Measurements from ENCODE around the gene NCOA6. TPM values are rescaled to one million over a fixed set of nuclear protein-coding genes. Genes with fewer than 3 reads are reported as not detected.

The NCOA6 gene
- total RNA-seq, 2 donors from 2014 or later, result 20.4 to 24.1 TPM

- no peak for ATAC-seq
- DNase-seq (ENCODE audit: low spot score in 2 of 2), result no peak
Observed at GRCh38 chr20:34705397-34706301, 119.8 kb downstream of the NCOA6 start.

GRCh38 chr20:34705008-34705396, 120.4 kb downstream of the NCOA6 start:
- DNase-seq (ENCODE audit: low spot score in 2 of 2), result no peak
- no peaks in the 10 kb centered on the region for H3K36me3 Mint-ChIP-seq
- H3K9me3 Mint-ChIP-seq, result no peaks in the 10 kb centered on the region
- no peak for ATAC-seq
- peak overlapping the region; percentile 55 to 85 for H3K27ac Mint-ChIP-seq

More at GRCh38 chr20:34705397-34706301, 119.8 kb downstream of the NCOA6 start:
- H3K27ac Mint-ChIP-seq, result no peak overlapping the region
- H3K36me3 Mint-ChIP-seq, result no peaks in the 10 kb centered on the region
- no peaks in the 10 kb centered on the region for H3K9me3 Mint-ChIP-seq

GRCh38 chr20:34704177-34705007, 121.1 kb downstream of the NCOA6 start, which contains the start of gene TP53INP2:
TP53INP2 (plus strand) TSS chr20:34704344; CDS start chr20:34708740, 4,396 bp downstream.
- DNase-seq (ENCODE audit: low spot score in 2 of 2) (peak; percentile 75 to 80), ATAC-seq (peak; percentile 48 to 64)
- Mint-ChIP-seq H3K27ac (peak within 1 kb of the TSS; percentile 85 to 93), H3K9me3 (no peaks in the 10 kb centered on the region), H3K36me3 (no peaks in the 10 kb centered on the region)

GRCh38 chr20:34703424-34704176, 121.9 kb downstream of the NCOA6 start:
- H3K36me3 Mint-ChIP-seq, result no peaks in the 10 kb centered on the region
- peak in 1 of 2 donors; percentile 6 for ATAC-seq
- H3K27ac Mint-ChIP-seq, result peak overlapping the region; percentile 85 to 93
- peak in 1 of 2 donors; percentile 27 for DNase-seq (ENCODE audit: low spot score in 2 of 2)
- H3K9me3 Mint-ChIP-seq, result no peaks in the 10 kb centered on the region

GRCh38 chr20:34703061-34703423, 122.4 kb downstream of the NCOA6 start:
- ATAC-seq, result no peak
- peak overlapping the region in 1 of 2 donors; percentile 85 for H3K27ac Mint-ChIP-seq
- H3K36me3 Mint-ChIP-seq, result no peaks in the 10 kb centered on the region
- H3K9me3 Mint-ChIP-seq, result no peaks in the 10 kb centered on the region
- DNase-seq (ENCODE audit: low spot score in 2 of 2), result no peak

- no peak for DNase-seq (ENCODE audit: low spot score in 2 of 2)
- ATAC-seq, result no peak
- Mint-ChIP-seq H3K9me3 (no peaks in the 10 kb centered on the region), H3K27ac (no peak overlapping the region), H3K36me3 (no peaks in the 10 kb centered on the region)
Observed at GRCh38 chr20:34701405-34702085, 123.9 kb downstream of the NCOA6 start.

GRCh38 chr20:34693414-34693813, 132.0 kb downstream of the NCOA6 start:
- ATAC-seq (no peak), DNase-seq (ENCODE audit: low spot score in 2 of 2) (no peak)
- Mint-ChIP-seq H3K27ac (no peak overlapping the region), H3K36me3 (no peaks in the 10 kb centered on the region), H3K9me3 (no peaks in the 10 kb centered on the region)

GRCh38 chr20:34691838-34692237, 133.6 kb downstream of the NCOA6 start:
- H3K36me3 Mint-ChIP-seq, result no peaks in the 10 kb centered on the region
- ATAC-seq (no peak), DNase-seq (ENCODE audit: low spot score in 2 of 2) (no peak)
- H3K27ac Mint-ChIP-seq, result no peak overlapping the region
- H3K9me3 Mint-ChIP-seq, result no peaks in the 10 kb centered on the region

GRCh38 chr20:34689486-34689885, 136.0 kb downstream of the NCOA6 start:
- Mint-ChIP-seq H3K27ac (no peak overlapping the region), H3K9me3 (peaks cover 0 to 4% of the 10 kb centered on the region in 2 donors), H3K36me3 (no peaks in the 10 kb centered on the region)
- no peak for DNase-seq (ENCODE audit: low spot score in 2 of 2)
- no peak for ATAC-seq

- ATAC-seq (no peak), DNase-seq (ENCODE audit: low spot score in 2 of 2) (no peak)
- Mint-ChIP-seq H3K36me3 (peaks cover 0 to 6% of the 10 kb centered on the region in 2 donors), H3K27ac (no peak overlapping the region), H3K9me3 (peaks cover 0 to 4% of the 10 kb centered on the region in 2 donors)
Observed at GRCh38 chr20:34683667-34684066, 141.8 kb downstream of the NCOA6 start.

- H3K27ac Mint-ChIP-seq, result peak overlapping the region in 1 of 2 donors; percentile 55
Observed at GRCh38 chr20:34680586-34681175, 144.8 kb downstream of the NCOA6 start.

GRCh38 chr20:34676642-34677373, 148.6 kb downstream of the NCOA6 start, which contains the start of gene PIGU:
PIGU (minus strand) TSS chr20:34677092; CDS start chr20:34677085, 7 bp downstream.
- ATAC-seq (peak; percentile 95 to 97), DNase-seq (ENCODE audit: low spot score in 2 of 2) (peak; percentile 93)
- Mint-ChIP-seq H3K27ac (peak within 1 kb of the TSS; percentile 88 to 96), H3K9me3 (no peaks in the 10 kb centered on the region), H3K36me3 (peaks cover 6 to 9% of the 10 kb centered on the region in 2 donors)

More at GRCh38 chr20:34680586-34681175, 144.8 kb downstream of the NCOA6 start:
- H3K9me3 Mint-ChIP-seq, result peaks cover 0 to under 1% of the 10 kb centered on the region in 2 donors
- H3K36me3 Mint-ChIP-seq, result peaks cover 6 to 9% of the 10 kb centered on the region in 2 donors
- ATAC-seq (no peak), DNase-seq (ENCODE audit: low spot score in 2 of 2) (no peak)

- Mint-ChIP-seq H3K27ac (peak overlapping the region; percentile 88 to 96), H3K9me3 (no peaks in the 10 kb centered on the region), H3K36me3 (peaks cover 6 to 9% of the 10 kb centered on the region in 2 donors)
- no peak for DNase-seq (ENCODE audit: low spot score in 2 of 2)
- no peak for ATAC-seq
Observed at GRCh38 chr20:34675993-34676641, 149.3 kb downstream of the NCOA6 start.

GRCh38 chr20:34675561-34675960, 149.9 kb downstream of the NCOA6 start:
- H3K9me3 Mint-ChIP-seq, result no peaks in the 10 kb centered on the region
- ATAC-seq, result no peak

More at GRCh38 chr20:34675561-34675960, 149.9 kb downstream of the NCOA6 start:
- no peak for DNase-seq (ENCODE audit: low spot score in 2 of 2)
- H3K36me3 Mint-ChIP-seq, result peaks cover 6 to 9% of the 10 kb centered on the region in 2 donors
- no peak overlapping the region for H3K27ac Mint-ChIP-seq

Measured in activated naive CD4-positive, alpha-beta T cell treated with anti-CD3 and anti-CD28 coated beads, Interleukin-2, amount 50 U/mL, for 72 hours (primary cell).